HG03558 (cell line): ENCODE data around the gene USP40.

ENCODE experiments used
- ATAC-seq: cut with Tn5 transposase; IDR thresholded peaks from one replicate; pipeline ENCODE4 v1.9.1; 2021; ENCODE audit warnings: moderate number of reproducible peaks; ENCODE audit not compliant: unreplicated experiment; ENCODE audit errors: extremely low read depth

Gene USP40

GRCh38 chr2:233463586-233463985 lies 103.0 kb downstream of the USP40 start:
- no peak for ATAC-seq

GRCh38 chr2:233462826-233463470 lies 103.6 kb downstream of the USP40 start:
- no peak for ATAC-seq

DNA sequence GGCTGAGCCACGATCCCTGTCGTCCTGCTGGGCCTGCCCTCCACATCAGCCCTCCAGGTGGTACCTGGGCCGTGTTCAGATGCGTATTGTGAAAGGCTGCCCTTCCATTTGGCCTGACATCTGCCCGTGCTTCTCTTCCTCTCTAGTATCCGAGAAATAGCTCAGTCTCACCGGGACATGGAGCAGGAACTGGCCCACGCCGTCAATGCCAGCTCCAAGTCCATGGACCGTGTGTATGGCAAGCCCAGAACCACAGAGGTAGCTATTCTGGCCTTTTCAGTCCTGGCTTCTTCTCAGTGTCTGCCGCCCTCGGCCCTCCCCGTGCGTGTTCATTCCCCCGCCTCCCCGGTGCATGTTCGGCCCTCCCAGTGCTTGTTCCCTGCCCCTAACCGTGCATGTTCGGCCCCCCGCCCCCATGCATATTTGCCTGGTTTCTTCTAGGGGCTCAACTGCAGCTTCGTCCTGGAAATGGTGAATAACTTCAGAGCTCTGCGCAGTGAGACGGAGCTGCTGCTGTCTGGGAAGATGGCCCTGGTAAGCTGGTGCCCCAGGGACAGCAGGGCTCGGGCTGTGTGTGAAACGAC lies 104.3 kb downstream of the USP40 start:
- no peak for ATAC-seq

GRCh38 chr2:233461481-233461891 lies 105.1 kb downstream of the USP40 start:
- ATAC-seq = no peak

DNA sequence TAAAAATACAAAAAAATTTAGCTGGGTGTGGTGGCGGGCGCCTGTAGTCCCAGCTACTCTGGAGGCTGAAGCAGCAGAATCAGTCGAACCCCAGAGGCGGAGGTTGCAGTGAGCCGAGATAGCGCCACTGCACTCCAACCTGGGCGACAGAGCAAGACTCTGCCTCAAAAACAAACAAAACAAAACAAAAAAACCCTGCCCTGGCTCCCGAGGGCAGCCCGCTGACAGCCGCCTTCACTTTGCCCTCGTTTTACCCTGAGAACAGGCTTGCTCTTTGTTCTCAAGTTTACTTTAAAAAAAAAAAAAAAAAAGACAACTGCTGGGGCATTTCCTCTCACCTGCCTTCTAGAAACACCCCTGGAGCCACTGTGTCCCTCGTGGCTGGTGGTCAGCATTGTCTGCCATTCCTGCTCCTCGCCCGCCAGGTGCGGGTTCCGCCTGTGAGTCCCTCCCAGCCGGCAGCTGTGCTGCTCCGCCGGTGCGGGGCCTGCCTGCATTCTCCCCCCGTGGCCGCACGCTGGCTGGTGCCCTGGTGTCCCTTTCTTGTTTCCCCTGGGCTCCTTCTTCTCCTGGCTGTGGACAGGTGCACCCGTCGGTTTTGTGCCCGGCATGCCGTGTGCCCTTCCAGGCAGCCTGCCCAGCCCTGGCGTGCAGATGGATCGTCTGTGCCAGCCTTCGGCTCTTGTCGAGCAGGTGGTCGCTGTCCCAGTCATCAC lies 105.7 kb downstream of the USP40 start:
- ATAC-seq = no peak

- ATAC-seq = no peak
Observed at GRCh38 chr2:233459426-233459825, 107.2 kb downstream of the USP40 start.

DNA sequence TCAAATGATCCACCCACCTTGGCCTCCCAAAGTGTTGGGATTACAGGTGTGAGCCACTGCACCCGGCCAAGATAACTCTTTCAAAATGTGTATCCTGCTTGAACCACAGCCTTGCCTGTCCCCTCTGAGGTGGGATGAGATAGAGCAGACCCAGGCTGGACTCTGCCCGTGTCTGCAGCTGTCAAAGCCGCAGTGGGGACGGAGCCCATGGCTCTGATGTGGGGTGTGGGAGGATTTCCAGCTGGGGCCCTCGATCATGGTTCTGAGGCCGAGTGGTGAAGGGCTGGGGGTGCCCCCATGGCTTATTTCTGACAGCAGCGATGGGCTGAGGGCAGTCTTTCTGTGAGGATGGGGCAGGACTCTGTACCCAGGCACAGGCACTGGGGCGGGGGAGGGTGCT lies 107.8 kb downstream of the USP40 start:
- ATAC-seq = no peak

DNA sequence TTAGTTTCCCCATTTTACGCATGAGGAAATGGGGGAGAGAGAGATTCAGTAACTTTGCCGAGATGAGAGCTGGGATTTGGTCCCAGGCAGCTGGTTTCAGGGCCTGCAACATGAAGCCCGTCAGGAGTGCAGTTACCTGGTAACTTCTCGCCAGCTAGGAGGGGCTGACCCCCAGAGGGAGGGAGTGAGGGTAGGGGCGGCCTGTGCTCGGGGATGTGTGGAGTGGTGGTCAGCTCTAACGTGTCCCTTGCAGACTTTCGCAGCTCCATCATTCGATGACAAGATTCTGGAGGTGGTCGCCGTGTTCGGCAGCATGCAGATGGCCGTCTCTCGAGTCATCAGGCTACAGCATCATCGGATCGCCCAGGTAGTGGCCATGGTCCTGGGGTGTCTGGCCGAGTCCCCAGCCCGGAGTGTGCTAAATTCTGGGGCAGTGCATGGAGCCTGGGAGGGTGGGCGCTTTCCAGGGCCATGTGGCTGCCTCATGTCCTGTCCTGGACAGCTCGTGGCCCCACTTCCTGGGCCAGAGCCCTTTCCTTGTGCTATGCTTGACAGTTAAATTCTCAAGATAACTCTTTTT lies 108.5 kb downstream of the USP40 start:
- ATAC-seq = no peak

- no peak for ATAC-seq
Observed at GRCh38 chr2:233457356-233457755, 109.2 kb downstream of the USP40 start.

DNA sequence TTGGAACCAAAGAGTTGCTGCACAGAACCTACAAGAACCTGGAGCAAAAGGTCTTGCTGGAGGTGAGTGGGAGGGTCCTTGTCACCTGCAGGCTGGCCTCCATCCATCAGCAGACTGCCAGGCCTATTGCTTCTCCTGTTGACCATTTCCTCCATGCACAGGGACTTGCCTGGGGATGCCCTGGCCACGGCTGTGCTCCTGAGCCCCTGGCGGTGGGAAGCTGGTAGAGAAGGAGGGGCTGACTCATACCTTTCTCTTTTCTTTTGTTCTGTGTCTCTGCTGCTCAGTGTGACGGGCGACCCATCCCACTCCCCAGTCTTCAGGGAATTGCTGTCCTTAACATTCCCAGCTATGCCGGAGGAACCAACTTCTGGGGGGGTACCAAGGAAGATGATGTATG lies 109.6 kb downstream of the USP40 start:
- no peak for ATAC-seq

GRCh38 chr2:233456111-233456510 lies 110.5 kb downstream of the USP40 start:
- no peak for ATAC-seq

DNA sequence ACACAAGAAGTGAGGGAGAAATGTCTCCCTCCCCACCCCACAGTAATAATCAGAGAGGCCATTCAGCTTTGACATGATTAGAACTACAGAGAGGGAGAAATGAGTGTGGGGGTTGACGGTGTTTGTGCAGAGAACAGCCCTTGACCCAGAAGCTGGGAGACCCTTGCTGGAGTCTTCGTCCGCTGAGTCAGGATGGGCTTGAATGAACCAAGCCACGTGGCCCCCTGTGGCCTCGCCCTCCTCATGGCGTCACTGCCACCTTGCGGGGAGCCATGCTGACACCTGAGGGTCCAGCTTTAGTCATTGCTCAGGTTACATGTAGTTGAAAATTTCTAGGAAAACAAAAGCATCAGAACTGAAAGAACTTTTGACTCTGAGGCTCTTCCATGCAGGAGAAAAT lies 111.1 kb downstream of the USP40 start:
- ATAC-seq = no peak

- ATAC-seq = no peak
Observed at GRCh38 chr2:233455006-233455405, 111.6 kb downstream of the USP40 start.

DNA sequence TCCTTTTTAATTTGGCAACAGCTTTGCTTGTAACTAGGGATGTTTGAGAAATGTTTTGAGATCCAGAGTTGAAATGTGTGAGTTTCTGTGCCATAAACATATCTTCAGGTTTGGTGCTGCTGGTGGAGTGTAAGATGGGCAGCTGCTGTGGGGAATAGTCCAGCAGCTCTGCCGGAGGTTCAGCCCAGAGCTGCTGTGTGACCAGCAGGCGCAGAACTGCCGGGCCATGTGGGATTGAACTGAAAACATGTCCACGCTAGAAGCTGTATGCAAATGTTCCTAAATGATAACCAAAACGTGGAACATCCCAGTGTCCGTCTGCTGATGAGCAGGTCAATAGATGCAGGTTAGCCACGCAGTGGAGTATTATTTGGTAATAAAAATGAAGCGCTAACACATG lies 112.7 kb downstream of the USP40 start:
- no peak for ATAC-seq

GRCh38 chr2:233453111-233453915 lies 113.3 kb downstream of the USP40 start:
- ATAC-seq = no peak

DNA sequence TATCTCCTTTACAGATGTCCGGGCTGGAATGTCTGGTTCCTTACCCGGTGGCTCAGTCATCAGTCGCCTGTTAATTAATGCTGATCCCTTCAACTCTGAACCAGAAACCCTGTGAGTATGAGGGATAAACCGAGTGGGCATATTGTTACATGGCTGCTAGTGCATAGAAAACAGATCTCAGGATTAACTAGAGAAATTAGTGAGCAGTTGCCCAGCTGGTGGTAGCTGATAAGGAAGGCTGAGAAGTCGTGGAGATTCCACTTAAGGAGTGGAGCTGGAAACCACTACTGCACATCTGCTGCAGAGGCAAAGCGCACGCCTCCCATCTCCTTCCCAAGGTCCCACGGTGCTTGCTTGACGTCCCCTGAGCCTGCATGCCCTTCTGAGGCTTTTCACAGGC lies 114.6 kb downstream of the USP40 start:
- ATAC-seq = no peak

GRCh38 chr2:233450864-233451575 lies 115.6 kb downstream of the USP40 start:
- no peak for ATAC-seq

DNA sequence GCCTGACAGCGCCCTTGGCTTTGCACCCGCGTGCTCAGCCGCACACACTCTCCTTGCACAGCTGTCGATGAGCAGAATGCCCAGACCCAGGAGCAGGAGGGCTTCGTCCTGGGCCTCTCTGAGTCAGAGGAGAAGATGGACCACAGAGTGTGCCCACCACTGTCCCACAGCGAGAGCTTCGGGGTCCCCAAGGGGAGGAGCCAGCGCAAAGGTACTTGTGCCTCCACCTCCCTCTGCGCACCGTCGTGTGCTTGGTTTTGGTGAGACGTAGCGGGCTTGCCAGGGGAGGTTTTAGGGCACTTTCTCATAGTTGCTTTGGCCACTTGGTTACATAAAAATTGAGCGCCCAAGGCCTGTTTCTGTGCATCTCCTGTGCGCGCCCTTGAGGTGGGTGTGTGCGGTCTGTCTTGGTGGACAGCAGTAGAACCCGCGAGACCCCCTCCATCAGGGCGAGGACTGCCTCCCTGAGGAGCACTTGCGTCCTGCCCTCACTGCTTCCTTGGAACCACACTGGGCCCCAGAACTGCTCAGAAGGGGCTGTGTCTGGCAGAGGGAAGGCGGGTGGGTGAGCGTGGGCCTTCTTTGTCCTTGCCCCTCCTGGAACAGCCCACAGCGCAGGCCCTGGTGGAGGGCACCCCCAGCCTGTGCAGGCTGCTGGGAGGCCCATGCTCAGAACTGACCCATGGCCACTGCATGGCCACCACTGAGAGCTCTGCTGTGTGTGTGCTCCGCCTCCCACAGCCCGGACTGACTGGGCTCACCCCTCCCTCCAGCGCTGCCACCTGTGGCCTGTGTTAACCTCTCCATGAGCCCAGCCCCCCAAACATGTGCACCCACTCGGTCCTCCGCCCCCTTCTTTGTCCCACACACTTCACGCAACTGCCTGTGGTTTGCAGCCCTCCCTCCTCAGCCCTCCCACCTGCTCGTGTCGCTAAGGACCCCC lies 116.4 kb downstream of the USP40 start:
- ATAC-seq = no peak
